HEK293T (cell line): Measurements from ENCODE around the gene EPHB2.

ENCODE experiments used
- ARNT ChIP-seq: fragments of 450-650 bp; IDR thresholded peaks from 2 replicates; pipeline ENCODE4 v1.6.1; 2017; ENCODE audit warnings: mild to moderate bottlenecking
- BHLHE40 ChIP-seq: fragments of 450-650 bp; IDR thresholded peaks from 2 replicates; pipeline ENCODE4 v1.6.1; 2016; ENCODE audit warnings: mild to moderate bottlenecking, moderate library complexity, borderline replicate concordance
- SP1 ChIP-seq: fragments of 450-650 bp; IDR thresholded peaks from 2 replicates; pipeline ENCODE4 v1.6.1; 2017
- SUZ12 ChIP-seq: fragments of 450-650 bp; IDR thresholded peaks from 2 replicates; pipeline ENCODE4 v1.6.1; 2016; ENCODE audit warnings: mild to moderate bottlenecking

GRCh38 chr1:22865736-22866135, 155.1 kb downstream of the EPHB2 start:
- TF ChIP-seq SP1, result no peak
- no peak for TF ChIP-seq SUZ12
- TF ChIP-seq ARNT, result no peak
- TF ChIP-seq BHLHE40, result no peak
